Mesenteric fat pad (tissue), 1 donor: Measurements from ENCODE around the gene CCT3. TPM values are rescaled to one million over a fixed set of nuclear protein-coding genes. Genes with fewer than 3 reads are reported as not detected.
A peak's percentile ranks its signal among the peaks of the same experiment; 100 is the strongest.
"Not testable (repeated sequence)": the region's sequence is repeated elsewhere in the genome, so short reads cannot be mapped to it uniquely, and the experiment has no call there.

Experiments used
- DNase-seq: peaks from one replicate; pipeline ENCODE4 v3.0.0-alpha.2; 2020; ENCODE audit warnings: low spot score
- total RNA-seq: library from RNA; stranded (reverse); fragmentation: NEBNext Ultra II Directional; extraction: Animal tissue kit (Norgen Biotek cat#: 25700); gene quantifications from one replicate; pipeline ENCODE4 v1.2.1, GENCODE V29; 2021
- donor health status: DM: yes; HTN: yes; CAD: no.

CCT3 gene
- total RNA-seq, 1 donor from 2014 or later, result 163 TPM

GRCh38 chr1:156368889-156369684 lies 31.0 kb upstream of the CCT3 start, which contains the start of gene RHBG:
RHBG (plus strand) TSS chr1:156369211; CDS start chr1:156369250, 39 bp downstream.
- no peak for DNase-seq

GRCh38 chr1:156368157-156368658 lies 30.1 kb upstream of the CCT3 start:
- DNase-seq, result no peak

DNA sequence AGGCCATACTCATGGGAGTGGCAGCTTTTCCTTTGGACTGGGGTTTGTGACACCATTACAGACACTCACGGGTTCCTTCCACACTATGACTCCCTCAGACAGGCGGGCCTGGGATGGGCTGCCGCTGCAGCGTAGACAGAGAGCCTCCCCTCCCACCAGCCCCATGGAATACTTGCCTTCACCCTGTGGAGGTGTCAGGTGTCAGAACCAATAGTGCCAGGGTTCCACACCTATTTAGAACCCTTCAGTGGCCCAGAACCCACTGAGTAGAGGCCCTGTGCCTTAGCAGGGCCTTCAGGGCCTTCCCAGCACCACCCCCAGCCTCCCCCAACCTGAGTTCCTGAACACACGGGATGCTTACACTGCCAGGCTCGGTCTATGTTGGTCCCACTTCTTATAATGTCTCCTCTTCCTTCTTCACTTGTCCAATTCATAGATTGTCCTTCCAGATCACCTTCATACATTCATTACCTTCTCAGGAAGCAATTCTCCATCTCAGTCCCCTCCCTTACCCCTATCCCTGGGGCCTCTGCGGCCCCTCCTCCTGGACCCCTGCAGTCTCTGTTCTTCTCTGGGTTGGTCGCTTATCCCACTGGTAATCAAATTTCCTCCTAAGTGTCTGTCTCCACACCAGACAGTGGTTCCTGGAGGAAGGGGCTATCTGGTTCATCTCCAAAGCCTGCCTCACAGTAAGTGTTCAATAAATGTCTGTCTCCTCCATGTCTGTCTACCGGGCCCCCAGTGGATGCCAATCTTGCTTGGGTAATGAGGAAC lies 29.5 kb upstream of the CCT3 start:
- DNase-seq, result no peak

DNA sequence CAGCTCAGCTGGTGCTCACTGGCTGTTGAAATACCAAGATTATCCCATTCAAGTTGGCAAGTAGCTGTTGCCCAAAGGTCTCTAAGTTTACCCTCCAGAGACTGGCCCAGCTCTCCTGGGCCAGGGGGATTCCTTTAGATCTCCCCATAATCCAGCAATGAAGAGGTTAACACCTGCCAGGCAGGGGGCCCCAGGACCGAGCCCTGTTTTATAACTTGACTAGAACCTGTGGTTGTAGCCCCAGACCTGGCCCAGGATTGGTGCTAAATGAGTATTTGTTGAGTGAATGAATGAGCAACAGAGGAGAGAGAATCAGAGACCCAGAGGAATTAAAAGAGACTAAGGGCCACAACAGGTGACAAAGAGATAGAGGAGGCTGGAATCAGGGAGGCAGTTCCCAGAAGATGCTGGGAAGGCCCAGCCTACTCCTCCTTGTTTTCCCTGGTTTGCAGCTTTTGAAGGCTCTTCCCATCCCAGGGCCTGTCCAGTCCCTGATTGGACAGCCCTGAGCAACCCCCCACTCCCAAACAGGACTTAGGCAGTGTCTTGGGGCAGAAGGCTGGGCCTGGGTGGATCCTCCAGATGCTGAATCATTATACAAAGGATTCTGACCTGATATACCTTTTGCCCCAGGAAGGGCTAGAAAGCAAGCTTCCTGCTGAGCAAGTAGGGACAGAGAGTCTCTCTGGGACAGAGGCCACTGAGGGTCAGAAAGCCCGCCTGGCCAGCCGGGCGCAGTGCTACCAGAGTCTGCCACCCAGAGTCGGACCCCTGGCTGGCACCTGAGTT lies 28.5 kb upstream of the CCT3 start:
- no peak for DNase-seq

DNA sequence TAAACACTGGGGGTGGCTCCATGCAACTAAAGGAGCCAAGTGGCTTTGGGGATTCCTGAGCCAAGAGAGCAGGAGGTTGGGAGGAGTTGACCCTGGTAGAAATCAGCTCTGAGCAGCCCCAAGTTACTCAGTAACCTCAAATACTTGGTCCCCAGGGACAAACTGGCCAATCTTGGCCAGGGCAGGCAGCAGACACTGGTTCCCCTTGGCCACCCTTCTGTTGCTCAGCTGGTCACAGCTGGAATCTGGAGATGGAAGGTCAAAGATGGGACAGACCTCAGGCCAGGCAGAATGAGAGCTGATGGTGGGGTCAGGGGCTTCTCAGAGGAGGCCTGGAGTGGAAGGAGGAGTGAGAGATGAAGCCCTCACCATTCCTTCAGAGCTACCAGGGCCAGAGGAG lies 27.7 kb upstream of the CCT3 start:
- DNase-seq, result no peak

GRCh38 chr1:156360534-156360933 lies 22.4 kb upstream of the CCT3 start:
- no peak for DNase-seq

DNA sequence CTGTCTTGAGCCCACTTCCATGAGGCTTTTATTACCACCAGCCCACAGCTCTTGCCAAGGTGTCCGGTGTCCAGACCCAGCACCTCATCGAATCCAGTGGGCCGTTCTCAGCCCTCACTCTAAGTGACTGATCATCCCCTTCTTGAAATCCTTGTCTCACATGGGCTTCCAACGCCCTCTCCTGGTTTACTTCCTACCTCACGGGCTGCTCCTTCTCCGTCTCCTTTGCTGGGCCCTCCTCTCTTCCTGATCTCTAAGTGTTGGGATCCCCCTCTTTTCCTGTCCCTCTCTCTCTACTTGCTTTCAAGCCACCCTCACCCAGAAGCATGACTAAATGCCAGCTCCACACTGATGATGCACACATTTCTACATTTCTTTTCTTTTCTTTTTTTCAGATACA lies 21.9 kb upstream of the CCT3 start:
- no peak for DNase-seq

DNA sequence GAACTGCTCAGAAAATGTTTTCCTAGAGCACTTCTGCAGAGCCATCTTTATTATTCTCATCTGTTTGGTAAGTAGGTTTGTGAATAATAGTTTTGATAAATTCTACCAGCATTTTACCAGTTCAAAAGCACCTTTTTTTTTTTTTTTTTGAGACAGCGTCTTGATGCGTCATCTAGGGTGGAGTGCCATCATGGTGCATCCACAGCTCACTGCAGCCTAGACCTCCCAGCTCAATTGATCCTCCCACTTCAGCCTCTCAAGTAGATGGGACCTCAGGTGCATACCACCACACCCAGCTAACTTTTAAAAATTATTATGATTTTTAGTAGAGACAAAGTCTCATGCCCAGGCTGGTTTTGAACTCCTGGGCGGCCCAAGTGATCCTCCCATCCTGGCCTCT lies 21.2 kb upstream of the CCT3 start:
- no peak for DNase-seq

DNA sequence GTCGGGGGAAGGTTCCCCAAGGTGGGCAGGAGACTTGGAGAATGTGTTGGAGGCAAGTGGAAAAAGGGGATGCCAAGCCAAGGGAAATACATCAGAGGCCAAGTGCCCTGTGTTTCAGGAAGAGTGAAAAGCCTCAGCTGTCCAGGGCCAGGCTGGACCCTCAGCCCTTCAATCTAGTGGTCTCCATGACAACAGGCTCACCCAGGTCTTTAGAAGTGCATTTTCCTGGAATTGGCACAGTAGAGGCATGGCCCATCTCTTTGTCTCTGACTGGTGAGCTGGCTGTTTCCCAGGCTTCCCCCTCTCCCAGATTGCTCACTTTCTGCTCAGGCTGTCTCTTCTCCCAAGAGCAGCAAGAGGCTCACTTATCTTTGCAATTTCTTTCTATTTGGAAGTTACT lies 20.5 kb upstream of the CCT3 start:
- no peak for DNase-seq

DNA sequence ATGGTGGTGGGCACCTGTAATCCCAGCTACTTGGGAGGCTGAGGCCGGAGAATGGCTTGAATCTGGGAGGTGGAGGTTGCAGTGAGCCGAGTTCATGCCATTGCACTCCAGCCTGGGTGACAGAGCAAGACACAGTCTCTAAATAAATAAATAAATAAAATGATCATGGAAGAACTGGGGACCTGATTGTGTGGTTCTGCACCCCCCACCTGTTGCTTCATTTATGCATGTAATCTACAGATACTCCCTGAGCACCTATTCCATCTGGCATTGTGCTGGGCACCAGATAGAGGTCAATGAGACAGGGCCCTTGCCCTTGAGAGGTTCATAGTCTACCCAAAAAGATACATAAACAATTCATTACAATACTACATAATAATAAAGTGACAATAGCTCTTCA lies 19.9 kb upstream of the CCT3 start:
- no peak for DNase-seq

DNA sequence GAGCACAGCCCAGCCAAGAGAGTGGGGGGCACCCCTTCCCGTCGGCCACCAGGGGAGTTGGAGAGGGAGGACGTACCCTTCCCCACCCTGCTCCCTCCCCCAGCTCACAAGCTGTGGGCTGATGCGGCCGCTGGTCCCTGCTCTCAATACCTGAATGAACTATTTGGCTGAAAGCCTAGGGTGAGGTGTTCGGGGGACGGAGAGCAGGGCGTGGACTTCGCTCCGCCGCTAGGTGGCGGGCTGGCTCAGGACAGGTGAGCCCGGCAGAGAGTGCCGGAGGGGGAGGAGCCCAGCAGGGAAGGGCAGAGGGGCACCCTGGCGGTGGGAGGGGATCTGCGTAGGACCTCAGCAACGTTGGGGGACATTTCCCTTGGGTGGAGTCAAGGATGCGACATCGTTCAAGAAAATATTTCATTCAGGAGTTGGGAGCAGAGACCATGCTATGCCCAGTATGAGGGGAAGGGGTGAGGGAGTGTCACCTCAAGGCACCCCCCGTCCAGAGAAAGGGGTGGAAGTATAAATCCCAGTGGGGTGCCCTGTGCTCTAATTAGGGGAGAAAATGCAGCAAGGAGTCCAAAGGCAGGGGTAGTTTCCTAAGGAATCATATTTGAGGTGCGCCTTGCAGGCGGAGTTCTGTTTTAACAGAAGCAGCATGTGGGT lies 18.9 kb upstream of the CCT3 start:
- no peak for DNase-seq

- DNase-seq, result no peak
Measured at GRCh38 chr1:156356262-156356874, 18.3 kb upstream of the CCT3 start.

GRCh38 chr1:156352481-156352880 lies 14.4 kb upstream of the CCT3 start:
- peak; percentile 47 for DNase-seq

- DNase-seq, result no peak
Measured at GRCh38 chr1:156347331-156347730, 9.2 kb upstream of the CCT3 start.

DNA sequence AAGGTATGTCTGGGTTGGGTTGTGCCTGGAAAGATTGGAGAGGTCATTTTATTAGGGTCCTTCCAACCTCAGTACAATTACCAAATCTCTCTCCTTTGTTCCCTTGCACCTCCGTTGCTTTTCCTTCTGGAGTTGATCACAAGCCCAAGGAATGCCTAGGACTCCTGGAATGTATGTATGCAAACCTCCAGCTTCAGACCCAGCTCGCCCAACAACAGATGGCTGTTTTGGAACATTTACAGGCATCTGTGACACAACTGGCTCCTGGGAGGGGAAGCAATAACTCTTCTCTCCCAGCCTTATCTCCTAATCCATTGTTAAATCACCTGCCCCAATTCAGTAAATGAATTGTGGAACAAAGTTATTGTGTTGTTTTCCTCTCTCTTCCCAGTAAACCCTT lies 8.5 kb upstream of the CCT3 start:
- DNase-seq, result no peak

DNA sequence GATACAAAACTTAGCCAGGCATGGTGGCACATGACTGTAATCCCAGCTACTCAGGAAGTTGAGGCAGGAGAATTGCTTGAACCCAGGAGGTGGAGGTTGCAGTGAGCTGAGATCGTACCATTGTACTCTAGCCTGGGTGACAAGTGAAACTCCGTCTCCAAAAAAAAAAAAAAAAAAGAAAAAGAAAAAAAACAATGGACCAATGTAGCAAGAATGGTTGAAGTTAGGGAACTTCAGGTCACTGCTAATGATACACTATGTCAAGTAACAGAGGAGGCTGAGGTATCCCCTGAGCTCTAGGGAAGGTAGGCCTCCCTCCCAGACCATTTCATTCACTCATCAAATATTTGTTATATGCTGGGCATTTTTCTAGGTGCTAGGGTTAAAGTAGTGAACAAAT lies 7.9 kb upstream of the CCT3 start:
- not testable (repeated sequence) for DNase-seq

GRCh38 chr1:156344409-156344808 lies 6.3 kb upstream of the CCT3 start:
- no peak for DNase-seq

- no peak for DNase-seq
Measured at GRCh38 chr1:156342166-156342955, 4.3 kb upstream of the CCT3 start.

DNA sequence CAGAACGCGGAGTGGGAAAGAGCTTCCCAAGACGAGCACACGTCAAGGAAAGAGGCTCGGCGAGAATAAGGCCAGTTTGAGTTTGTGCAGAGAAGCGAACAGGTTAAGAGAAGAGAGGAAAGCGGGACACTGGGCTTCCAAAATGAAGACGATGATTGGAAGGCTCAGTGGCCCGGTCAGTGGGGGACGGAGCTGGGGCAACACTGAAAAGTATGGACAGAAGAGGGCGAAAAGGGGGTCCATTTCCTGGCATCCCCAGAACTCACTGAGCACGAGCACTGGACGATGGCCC lies 258 bp downstream of the CCT3 start:
- DNase-seq, result no peak
